ENCODE measurements around the gene SSC5D. TPM values are rescaled to one million over a fixed set of nuclear protein-coding genes. Genes with fewer than 3 reads are reported as not detected.

The SSC5D gene
- total and polyA plus RNA-seq, 2 experiments from 2014 or later, result 0.23 to 0.69 TPM

GRCh38 chr19:55441692-55442321, 46.4 kb upstream of the SSC5D start:
- H3K4me1 Mint-ChIP-seq, result peaks cover 25% of the 10 kb centered on the region
- peak; percentile 87 for DNase-seq (ENCODE audit: low spot score)
- peaks cover 85% of the 10 kb centered on the region for H3K27me3 ChIP-seq (ENCODE audit: insufficient read depth)
- peaks cover 82% of the 10 kb centered on the region for H3K27me3 Mint-ChIP-seq (ENCODE audit: insufficient read depth, low read depth, poor library complexity)
- peak overlapping the region; percentile 84 for H2AFZ ChIP-seq
- no peaks in the 10 kb centered on the region; the same call in 2 of the 3 replicates for H3K36me3 Mint-ChIP-seq (ENCODE audit: low read depth)
- peaks cover 9% of the 10 kb centered on the region for H3F3A ChIP-seq (replicated peaks; ENCODE audit: low read depth)
- H3K27ac Mint-ChIP-seq, result no peak overlapping the region
- H3K4me3 Mint-ChIP-seq, result peak overlapping the region; percentile 73
- H3K36me3 ChIP-seq (ENCODE audit: insufficient read depth), result no peaks in the 10 kb centered on the region
- peak overlapping the region; percentile 87 for H3K4me2 ChIP-seq
- no peak for TF ChIP-seq ETS1 (IDR thresholded peaks at IDR 0.05)
- 0 out of 2 replicates have a peak, but pooled peaks have one; percentile 21 for TF ChIP-seq POLR2AphosphoS5 (IDR thresholded peaks at IDR 0.05; ENCODE audit: low read depth)
- no peak for TF ChIP-seq NANOG (IDR thresholded peaks at IDR 0.05; ENCODE audit: borderline replicate concordance)
- peak; percentile 76 for TF ChIP-seq EZH2 (IDR thresholded peaks at IDR 0.05; ENCODE audit: low read depth, unreplicated experiment)
- TF ChIP-seq CREB1 (CRISPR knock-in tag; IDR thresholded peaks at IDR 0.05; ENCODE audit: low read depth), result no peak
- peak overlapping the region; percentile 67 for H3K4me3 ChIP-seq
- peak; percentile 67 for ATAC-seq
- H3K9me3 Mint-ChIP-seq, result no peaks in the 10 kb centered on the region; the same call in none of the 3 replicates
- no peaks in the 10 kb centered on the region for H4K20me1 ChIP-seq (replicated peaks; ENCODE audit: insufficient read depth)
- peaks cover 12% of the 10 kb centered on the region; the same call in 1 of the 2 replicates for H3K4me1 ChIP-seq (ENCODE audit: insufficient read depth)
- no peaks in the 10 kb centered on the region for H3K9me2 ChIP-seq (ENCODE audit: insufficient read depth)
- H3K79me2 ChIP-seq (replicated peaks; ENCODE audit: insufficient read depth), result no peaks in the 10 kb centered on the region
- no peak overlapping the region for H3K27ac ChIP-seq (ENCODE audit: low read depth)

- Mint-ChIP-seq H3K4me1 (peaks cover 23% of the 10 kb centered on the region), H3K36me3 (ENCODE audit: low read depth) (no peaks in the 10 kb centered on the region; the same call in 2 of the 3 replicates), H3K27me3 (ENCODE audit: insufficient read depth, low read depth, poor library complexity) (peaks cover 81% of the 10 kb centered on the region), H3K27ac (no peak overlapping the region), H3K4me3 (peak overlapping the region; percentile 76), H3K9me3 (no peaks in the 10 kb centered on the region; the same call in none of the 3 replicates)
- no peaks in the 10 kb centered on the region for H3K36me3 ChIP-seq (ENCODE audit: insufficient read depth)
- no peak for TF ChIP-seq NANOG (IDR thresholded peaks at IDR 0.05; ENCODE audit: borderline replicate concordance)
- no peak for TF ChIP-seq POLR2AphosphoS5 (IDR thresholded peaks at IDR 0.05; ENCODE audit: low read depth)
- TF ChIP-seq STAT1 (IDR thresholded peaks at IDR 0.05; ENCODE audit: unreplicated experiment), result no peak
- peaks cover 12% of the 10 kb centered on the region; the same call in 1 of the 2 replicates for H3K4me1 ChIP-seq (ENCODE audit: insufficient read depth)
- H3K9me2 ChIP-seq (ENCODE audit: insufficient read depth), result no peaks in the 10 kb centered on the region
- no peaks in the 10 kb centered on the region for H4K20me1 ChIP-seq (replicated peaks; ENCODE audit: insufficient read depth)
- peak; percentile 62 for DNase-seq (ENCODE audit: low spot score)
- peaks cover 92% of the 10 kb centered on the region for H3K27me3 ChIP-seq (ENCODE audit: insufficient read depth)
- peaks cover 14% of the 10 kb centered on the region for H3F3A ChIP-seq (replicated peaks; ENCODE audit: low read depth)
- no peak overlapping the region for H3K27ac ChIP-seq (ENCODE audit: low read depth)
- no peaks in the 10 kb centered on the region for H3K79me2 ChIP-seq (replicated peaks; ENCODE audit: insufficient read depth)
- peak; percentile 2; the same call in 2 of the 3 replicates for ATAC-seq
- H2AFZ ChIP-seq, result no peak overlapping the region
- H3K4me2 ChIP-seq, result peak overlapping the region; percentile 87
- H3K4me3 ChIP-seq, result peak overlapping the region; percentile 67
These were observed 45.8 kb upstream of the SSC5D start for GRCh38 chr19:55442372-55442961.
